Measurements from ENCODE around the gene TBCA.
"Not testable (repeated sequence)": the region's sequence is repeated elsewhere in the genome, so short reads cannot be mapped to it uniquely, and the experiment has no call there.

TBCA gene

DNA sequence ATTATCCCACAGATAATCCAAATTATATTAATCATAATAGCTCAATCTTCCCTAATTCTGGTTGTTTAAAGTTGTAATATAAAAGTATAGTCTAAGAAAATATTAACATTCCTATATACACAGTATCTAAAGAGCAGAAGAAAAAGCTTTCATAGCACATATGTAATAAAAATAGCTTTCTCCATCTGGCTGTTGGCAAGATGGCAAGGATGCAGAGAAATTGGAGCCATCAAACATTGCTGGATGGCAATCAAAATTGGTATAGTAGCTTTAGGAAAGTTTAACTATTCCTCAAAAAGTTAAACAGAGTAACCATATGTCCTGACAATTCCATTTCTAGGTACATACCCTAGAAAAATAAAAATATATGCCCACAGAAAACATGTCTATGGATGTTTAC lies 66.8 kb downstream of the TBCA start:
- DNase-seq (ENCODE audit: low read depth), result no peak

DNA sequence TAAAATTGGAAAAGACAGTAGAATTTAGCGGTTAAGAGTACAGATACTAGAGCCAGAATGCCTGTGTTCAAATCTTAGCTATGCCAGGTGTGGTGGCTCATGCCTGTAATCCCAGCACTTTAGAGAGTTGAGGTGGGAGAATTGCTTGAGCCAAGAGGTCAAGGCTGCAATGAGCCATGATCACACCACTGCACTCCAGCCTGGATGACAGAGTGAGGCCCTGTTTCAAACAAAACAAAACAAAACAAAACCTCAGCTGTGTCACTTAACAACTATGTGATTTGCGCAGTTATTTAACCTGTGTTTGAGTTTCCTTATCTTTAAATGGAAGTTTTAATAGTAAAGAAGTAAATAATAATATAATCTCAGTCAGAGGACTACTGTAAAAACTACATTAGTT lies 68.3 kb downstream of the TBCA start:
- DNase-seq (ENCODE audit: low read depth), result no peak

DNA sequence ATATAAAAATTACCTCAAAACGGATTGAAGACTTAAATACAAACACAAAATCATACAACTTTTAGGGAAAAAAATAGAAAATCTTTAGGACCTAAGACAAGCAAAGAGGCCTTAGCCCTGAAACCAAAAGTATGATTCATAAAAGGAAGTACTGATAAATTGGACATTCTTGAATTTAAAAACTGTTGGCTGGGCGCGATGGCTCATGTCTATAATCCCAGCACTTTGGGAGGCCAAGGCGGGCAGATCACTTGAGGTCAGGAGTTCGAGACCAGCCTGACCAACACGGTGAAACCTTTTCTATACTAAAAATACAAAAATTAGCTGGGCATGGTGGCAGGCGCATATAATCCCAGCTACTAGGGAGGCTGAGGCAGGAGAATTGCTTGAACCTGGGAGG lies 76.6 kb downstream of the TBCA start:
- not testable (repeated sequence) for DNase-seq (ENCODE audit: low read depth)

DNA sequence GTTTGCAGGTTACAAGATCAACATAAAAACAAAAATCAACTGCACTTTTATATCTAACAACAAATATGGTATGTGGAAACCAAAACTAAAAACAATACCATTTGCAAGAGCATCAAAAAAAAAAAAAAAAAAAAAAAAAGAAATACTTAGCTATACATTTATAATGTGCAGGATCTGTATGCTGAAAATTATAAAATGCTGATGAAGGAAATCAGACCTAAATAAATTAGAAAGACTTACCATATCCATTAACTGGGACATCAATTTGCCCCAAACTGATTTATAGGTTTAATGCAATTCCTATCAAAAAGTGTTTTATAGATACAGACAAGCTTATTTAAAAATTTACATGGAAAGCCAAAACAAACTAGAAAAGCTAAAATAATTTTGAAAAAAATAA lies 77.2 kb downstream of the TBCA start:
- DNase-seq (ENCODE audit: low read depth), result no peak

DNA sequence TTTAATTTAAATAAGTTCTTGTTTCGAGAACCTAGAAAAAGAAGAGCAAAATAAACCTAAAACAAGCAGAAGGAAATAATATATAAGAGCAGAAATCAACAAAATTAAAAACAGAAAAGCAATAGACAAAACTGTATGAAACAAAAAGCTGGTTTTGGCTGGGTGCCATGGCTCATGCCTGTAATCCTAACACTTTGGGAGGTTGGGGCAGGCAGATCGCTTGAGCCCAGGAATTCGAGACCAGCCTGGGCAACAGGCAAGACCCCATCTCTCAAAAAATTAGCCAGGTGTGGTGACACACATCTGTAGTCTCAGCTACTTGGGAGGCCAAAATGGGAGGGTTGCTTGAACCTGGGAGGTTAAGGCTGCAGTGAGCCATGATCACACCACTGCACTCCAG lies 78.4 kb downstream of the TBCA start:
- no peak for DNase-seq (ENCODE audit: low read depth)

DNA sequence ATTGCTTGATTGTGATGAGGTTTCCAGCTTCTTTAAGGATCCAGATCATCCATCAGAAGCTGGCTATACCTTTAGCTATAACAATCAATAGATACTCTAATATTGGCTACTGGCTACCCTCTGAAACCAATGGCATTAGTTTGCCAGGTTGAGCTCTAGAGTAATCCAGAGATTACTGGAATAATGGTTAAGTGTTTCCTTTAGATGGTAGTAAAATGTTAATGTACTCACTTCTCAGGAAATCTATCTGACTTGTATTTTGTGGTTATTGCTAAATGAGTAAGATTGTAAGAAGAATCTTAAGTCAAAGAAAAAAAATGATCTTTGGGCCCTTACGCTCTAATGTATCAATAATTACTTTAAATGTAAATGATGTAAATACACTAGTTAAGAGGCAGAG lies 80.0 kb downstream of the TBCA start:
- no peak for DNase-seq (ENCODE audit: low read depth)

DNA sequence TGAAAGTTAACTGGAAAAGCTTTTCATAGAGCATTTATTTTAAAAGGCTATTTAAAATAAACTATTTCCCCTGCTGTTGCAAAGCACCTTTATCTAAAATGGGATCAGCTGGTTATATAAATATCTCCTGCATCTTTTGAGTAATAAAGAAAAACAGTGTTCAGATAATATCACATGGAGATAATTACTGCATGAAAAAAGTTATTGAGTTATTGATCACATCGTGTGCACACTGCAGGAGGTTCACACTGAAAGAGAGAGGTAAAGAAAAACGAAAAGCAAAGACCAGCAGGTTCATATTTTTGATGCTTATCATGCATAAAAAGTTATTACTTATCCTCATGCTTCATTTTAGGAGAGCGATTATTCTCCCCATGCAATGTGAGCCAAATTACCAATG lies 82.2 kb downstream of the TBCA start:
- DNase-seq (ENCODE audit: low read depth), result no peak

DNA sequence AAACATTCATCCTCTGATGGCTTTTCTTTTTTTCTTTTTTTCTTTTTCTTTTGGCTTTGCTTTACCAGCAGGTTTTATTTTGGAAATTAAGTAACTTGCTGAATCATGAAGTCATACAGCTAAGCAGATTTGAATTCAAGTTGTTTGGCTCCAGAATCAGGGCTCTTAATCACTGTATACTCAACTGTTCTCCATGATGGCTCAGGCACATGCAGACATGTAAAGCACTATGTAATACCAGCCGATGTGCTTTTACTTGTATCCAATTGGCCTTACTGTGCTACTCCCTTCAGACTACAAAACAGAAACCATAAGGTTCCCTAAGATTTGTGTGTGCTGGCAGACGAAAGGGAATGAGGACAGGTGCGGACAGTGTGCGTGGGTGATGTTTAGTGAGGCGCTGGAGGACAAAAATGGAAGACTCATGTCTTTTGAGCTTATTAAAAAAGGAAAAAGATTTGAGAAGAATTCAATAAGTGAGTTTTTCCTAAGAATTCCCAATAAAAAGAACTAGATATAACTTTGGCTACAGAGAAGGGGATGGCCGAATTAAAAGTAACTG lies 92.9 kb downstream of the TBCA start:
- DNase-seq (ENCODE audit: low read depth), result no peak

DNA sequence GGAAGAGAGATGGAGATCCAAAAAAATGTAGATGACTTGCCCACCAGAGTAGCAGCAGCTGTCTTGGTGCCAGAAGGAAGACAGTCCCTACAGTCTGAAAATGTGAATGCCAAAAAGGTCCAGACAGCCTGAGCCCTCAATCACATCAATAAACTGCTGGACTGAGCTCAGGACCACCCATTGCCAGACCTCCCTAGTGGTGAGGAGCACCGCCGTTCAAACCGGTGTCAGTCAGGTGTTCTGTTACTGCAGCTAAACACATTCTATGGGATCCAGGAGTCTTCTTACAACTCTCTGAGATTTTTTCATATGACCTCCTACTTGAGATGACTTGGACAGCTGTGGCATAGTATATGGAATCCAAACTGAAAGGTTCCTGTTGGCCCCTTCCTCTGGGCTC lies 105.6 kb downstream of the TBCA start:
- no peak for DNase-seq (ENCODE audit: low read depth)

DNA sequence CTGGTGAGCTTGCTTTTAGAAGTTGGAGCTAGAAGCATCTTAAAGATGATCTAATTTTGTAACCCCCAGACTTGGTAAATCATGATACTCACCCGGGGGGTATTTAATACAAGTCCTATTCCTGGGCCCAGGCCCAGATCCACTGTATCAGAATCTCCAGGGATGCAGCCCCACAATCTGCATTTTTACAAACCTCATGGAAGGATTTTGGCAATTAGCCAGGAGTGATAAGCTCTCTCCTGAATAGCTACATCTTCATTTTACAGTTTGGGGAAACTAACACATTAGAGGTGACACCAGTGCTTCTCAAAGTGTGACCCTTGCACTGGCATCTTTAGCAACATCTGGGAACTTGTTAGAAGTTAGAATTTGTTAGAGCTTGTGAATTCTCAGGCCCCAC lies 106.5 kb downstream of the TBCA start:
- DNase-seq (ENCODE audit: low read depth), result no peak

DNA sequence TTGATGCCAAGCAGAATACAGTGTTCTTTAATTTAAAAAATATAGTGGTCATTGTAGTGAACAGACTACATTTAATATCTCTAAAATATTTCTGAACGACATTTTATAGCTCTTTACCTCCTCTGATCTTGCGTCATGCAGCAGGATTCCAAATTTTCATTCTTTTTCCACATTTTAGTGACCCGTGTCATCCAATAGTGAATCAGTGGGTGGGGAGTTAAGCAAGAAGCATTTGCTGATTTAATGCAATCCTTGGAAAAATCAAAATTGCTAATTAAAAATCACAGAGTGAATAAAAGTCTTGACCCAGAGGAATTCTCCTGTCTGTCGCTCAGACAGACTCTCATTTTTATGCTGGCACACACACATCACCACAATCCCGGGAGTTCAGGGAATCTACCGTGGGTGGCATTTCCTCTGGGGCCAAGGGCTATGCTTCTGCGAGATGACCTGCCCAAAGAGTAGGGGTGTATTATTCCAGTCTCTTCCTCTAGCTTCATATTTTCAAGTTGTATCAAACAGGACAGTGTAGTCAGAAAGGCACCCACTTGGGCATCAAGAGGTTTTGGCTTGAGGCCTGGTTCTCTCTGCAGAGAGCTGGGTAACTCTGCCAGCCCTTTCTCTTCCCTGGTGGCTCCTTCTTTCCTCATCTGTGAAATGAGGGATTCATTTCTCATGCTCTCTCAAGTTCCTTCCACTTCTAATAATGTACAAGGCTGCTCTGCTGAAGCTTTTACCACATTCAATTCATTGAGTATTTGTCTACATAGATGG lies 112.9 kb downstream of the TBCA start:
- peak; percentile 25 for DNase-seq (ENCODE audit: low read depth)

DNA sequence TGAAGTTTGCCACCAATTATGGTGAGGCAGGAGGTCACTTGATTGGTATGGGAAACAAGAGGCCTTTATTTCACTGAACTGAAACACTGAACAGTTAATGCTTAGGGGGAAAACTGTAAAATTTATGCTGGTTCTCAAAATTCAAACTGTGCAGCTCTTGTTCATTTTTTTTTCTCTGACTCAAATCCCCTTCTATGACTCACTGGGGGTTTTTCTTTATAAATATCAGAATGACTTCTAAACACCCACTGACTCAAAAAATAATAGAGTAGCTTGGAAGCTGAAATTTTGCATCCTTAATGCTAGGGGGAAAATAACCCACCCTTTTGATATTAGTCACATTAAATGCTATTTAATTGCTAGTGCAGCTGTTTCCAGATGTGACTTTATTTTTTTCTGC lies 113.5 kb downstream of the TBCA start:
- DNase-seq (ENCODE audit: low read depth), result no peak

DNA sequence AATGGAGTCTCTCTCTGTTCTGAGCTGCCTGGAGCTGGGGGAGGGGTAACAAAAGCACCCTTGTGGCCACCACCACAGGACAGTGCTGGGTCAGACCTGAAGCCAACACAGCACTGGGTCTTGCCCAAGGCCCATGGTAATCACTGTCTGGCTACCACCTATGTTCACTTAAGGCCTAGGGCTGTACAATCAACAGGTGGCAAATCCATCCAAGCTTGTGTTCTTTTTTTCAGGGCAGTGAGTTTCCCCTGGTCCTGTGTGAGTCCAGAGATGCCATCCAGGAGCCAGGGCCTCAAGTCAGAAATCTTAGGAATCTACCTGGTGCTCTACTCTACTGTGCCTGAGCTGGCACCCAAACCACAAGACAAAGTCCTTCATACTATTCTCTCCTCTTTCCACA lies 117.5 kb downstream of the TBCA start:
- DNase-seq (ENCODE audit: low read depth), result no peak

DNA sequence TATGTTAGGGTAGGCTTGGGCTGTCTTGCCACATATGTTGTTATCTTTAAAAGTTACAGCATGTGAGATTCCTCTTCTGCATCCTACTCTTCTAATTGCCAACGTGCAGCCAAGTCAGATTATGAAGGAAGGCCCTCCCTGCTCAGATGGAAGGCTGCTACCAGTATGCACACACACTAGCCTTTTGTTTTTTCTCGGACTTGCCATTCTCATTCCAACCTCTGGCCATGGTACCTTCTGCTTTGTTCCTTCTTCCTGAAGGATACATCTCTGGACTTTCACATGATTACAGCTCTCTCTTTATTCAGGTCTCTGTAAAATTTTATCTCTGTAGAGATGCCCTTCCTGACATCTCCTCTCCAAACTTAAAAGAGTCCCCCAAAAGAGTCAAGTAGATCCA lies 124.8 kb downstream of the TBCA start:
- no peak for DNase-seq (ENCODE audit: low read depth)

DNA sequence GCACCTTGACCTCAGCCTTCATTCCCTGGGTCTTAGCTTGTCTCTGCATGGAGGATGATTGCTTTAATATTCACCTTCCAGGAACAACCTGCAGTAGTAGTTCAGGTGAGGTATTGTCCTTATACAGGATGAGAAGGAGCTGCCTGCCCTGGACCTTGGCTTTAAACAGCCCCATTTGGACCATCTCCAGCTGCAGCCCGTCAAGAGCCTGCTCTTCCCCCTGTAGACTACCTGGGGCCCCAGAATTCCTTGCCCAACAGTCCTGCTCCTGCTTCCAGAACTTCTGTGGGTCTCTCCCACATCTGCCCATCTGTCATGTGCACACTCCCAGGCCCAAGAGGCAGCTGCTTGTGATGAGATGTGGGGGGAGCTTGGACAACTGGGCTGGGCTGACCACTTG lies 125.5 kb downstream of the TBCA start:
- no peak for DNase-seq (ENCODE audit: low read depth)

DNA sequence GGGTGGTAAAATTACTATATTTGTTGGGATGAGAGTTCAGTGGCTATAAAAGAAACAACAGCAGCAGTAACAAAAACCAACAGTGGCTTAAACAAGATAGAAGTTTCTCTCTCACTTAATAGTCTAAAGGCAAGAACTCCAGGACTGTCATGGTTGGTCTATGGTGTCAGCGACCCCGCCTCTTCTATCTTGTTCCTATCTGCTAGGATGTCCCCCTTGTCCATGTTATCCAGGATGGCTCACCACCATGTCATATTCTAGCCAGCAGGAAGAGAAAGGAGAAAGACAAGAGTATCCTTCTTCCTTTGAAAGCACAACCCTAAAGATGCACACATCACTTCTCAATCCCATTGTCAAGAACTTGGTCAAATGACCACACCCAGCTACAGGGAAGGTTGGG lies 126.4 kb downstream of the TBCA start:
- DNase-seq (ENCODE audit: low read depth), result no peak

DNA sequence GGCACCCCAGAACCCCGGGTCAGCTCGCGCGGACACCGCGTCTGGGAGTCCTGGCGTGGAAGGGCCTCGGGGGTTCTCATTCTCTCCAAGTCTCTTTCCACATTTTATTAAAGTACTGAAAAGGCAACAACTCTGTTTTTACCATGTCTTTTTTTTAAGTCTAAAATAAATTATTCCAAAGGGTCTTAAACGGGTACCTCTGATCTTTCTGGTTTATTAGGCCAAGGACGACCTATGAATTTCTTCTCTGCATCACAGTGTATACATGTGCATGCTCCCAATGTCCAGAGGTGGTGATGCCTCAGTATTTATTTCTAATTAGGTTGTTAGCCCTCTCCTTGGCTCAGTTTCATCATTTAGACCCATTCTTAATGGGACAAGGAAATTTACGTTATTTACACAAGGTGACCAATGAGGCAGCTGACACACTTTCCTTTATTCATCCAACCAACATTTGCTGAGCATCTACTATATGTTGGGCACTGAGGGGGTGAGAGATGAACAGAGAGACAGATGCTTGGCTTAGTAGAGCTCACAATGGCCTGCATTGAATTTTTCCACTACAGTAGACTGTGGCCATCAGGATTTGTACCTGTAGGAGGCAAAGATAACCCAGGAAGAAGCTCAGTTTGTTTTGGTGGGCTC lies 130.0 kb downstream of the TBCA start:
- DNase-seq (ENCODE audit: low read depth), result no peak

DNA sequence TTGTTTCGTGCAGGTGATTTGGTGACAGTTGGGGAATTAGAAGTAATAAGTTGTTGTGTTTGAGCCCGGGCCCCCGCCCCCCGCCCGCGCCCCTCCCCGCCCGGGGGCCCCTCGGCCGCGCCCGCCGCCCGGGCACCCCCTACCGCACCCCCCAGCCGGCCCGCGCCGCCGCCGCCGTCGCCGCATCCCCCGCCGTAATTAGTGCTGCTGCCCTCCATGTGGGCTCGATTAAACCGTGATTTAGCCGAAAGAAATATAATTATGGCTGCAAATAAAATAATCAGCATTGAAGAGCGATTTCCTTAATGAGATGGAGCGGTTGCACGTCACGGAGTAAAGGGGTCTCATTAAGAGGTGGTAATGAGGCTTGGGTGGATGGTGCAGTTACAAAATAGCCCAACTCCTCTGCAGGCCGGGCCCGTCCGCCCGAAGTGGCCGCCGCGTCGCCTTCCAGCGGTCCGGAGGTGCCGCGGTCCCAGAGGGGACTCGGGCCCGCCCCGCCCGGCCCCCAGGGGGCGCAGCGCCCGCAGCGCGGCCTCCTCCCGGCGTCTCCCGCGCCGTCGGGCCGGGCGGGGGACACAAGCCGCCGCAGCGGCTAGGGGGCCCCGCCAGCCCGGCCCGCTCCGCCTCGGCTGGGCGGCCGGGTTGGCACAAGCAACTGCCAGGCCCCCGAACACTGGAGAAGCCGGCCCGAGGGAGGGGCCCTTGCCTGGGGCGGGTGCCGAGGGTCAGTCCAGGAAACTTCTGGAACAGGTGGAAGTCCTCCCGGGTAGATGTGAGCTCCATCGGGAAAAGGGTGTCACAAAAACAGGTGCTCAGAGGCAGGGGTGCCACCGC lies 130.8 kb downstream of the TBCA start:
- DNase-seq (ENCODE audit: low read depth), result peak; percentile 29

DNA sequence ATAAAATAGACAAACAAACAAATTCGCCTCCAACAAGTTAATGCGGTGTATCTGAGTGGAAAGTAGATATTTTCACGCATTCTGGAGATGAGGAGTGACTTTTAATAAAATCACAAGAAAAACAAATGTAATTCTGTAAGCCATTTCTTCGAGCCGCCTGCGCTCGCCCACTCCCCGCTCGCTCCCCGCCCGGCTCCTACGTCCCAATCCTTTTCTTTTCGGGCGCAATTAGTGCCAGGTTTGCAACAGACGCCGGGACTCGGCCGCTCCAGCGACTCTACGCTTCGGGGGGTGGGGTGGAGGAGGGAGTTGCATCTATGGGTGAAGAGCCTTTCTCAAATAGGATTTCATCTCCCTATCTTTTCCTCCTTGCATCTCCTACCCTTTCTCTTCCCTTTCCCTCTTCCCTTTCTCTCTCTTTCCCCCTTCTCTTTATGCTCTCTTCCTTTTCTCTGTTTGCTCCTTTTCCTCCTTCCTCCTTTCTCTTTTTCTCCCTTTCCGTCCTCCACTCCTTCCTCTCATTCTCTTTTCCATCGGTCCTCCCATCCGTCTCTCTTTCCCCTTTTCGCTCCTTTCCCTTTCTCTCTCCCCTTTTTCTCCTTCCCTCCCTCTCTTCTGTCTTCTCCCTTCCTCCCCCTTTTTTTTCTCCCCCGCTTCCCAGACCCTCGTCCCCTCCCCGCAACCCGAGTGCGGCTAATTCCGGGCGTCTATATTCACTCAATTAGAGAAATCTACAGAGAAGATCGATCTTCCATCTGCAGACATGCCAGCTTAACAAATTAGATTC lies 131.6 kb downstream of the TBCA start:
- DNase-seq (ENCODE audit: low read depth), result no peak

DNA sequence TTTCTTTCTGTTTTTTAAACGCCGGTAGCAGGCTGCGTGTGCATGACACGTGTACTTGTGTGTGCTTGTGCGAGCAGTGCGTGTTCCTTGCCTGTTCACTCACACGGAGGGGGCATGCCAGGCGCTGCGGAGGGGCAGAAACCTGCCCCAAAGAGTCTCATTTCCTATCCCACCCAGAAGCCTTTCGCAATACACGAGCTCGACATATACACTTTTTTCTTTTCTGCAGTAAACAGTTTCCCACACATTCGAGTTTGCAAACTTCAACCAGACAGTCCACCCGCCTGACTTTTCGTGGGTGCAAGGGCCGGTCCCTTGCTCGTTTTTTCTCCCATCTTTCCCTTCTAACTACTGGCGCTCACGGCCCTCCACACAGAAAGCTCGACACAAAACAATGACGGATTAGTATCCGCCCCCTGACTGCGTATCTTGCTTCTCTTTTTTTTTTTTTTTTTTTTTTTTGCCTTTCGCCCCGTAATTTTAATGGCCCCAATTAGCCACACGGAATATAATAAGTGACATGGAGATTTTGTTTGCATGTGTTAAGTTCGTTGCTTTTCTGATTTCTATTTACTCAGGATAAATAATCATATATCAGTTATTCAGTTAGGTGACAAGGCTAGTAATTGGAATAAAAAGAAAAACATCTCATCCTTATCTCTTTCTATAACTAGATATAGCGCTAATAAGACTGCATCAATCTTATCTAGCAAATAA lies 132.3 kb downstream of the TBCA start:
- no peak for DNase-seq (ENCODE audit: low read depth)

Measured in EH (cell line).